H1 (cell line): ENCODE data around the gene SAMD9.
"Not testable (repeated sequence)": the region's sequence is repeated elsewhere in the genome, so short reads cannot be mapped to it uniquely, and the experiment has no call there.

Experiments
- BRCA1 ChIP-seq: IDR thresholded peaks from 2 replicates; pipeline ENCODE4 v1.6.1; 2012; ENCODE audit warnings: low read depth, low read length, improper control_type of control experiment
- CBX5 ChIP-seq: fragments of 300-800, 300-1000 bp; sonication (generic); IDR thresholded peaks from 2 replicates; pipeline ENCODE4 v1.7.1; 2016; ENCODE audit warnings: antibody characterized with exemption, low read length, low read depth
- CREB1 ChIP-seq: IDR thresholded peaks from 2 replicates; pipeline ENCODE4 v1.6.1; 2012; ENCODE audit warnings: inconsistent platforms
- CTCF ChIP-seq, 3 experiments: IDR thresholded peaks; 1 replicate in 2 of 3; 2 replicates in 1 of 3; pipeline versions ENCODE4 v1.5.1 to v1.6.1; 2011; ENCODE audit warnings: low read length in 3 of 3, mild to moderate bottlenecking in 3 of 3, inconsistent platforms in 2 of 3, low read depth in 1 of 3, moderate library complexity in 1 of 3; ENCODE audit not compliant: insufficient read depth in 1 of 3; ENCODE audit errors: control extremely low read depth in 1 of 3
- E2F6 ChIP-seq: IDR thresholded peaks from 2 replicates; pipeline ENCODE4 v1.6.1; 2012; ENCODE audit warnings: inconsistent platforms
- EGR1 ChIP-seq: IDR thresholded peaks from 2 replicates; pipeline ENCODE4 v1.6.1; 2011; ENCODE audit warnings: low read depth, low read length, borderline replicate concordance
- HDAC2 ChIP-seq, 2 experiments: fragments of 300-600 bp in 1 of 2; sonication (generic) in 1 of 2; IDR thresholded peaks; 2 replicates each; pipeline ENCODE4 v1.6.1; 2011 to 2012; ENCODE audit warnings: low read depth in 2 of 2, low read length in 2 of 2, mild to moderate bottlenecking in 2 of 2, moderate library complexity in 2 of 2, borderline replicate concordance in 1 of 2, inconsistent platforms in 1 of 2
- KDM4A ChIP-seq: IDR thresholded peaks from one replicate; pipeline ENCODE4 v1.7.1; 2012; ENCODE audit warnings: low read depth, mild to moderate bottlenecking, moderate library complexity, low read length, inconsistent platforms; ENCODE audit not compliant: severe bottlenecking
- POLR2A ChIP-seq, 2 experiments: IDR thresholded peaks; 1 replicate in 1 of 2; 2 replicates in 1 of 2; pipeline ENCODE4 v1.6.1; 2011; ENCODE audit warnings: low read depth in 2 of 2, low read length in 2 of 2, mild to moderate bottlenecking in 2 of 2; ENCODE audit errors: control extremely low read depth in 1 of 2
- RNF2 ChIP-seq: fragments of 200-900, 300-1000 bp; sonication (generic); IDR thresholded peaks from 2 replicates; pipeline ENCODE4 v1.7.1; 2016; ENCODE audit warnings: borderline replicate concordance, low read depth, mild to moderate bottlenecking, antibody characterized with exemption, low read length; ENCODE audit not compliant: poor library complexity, severe bottlenecking; ENCODE audit errors: missing control alignments
- SAP30 ChIP-seq: fragments of 300-600 bp; sonication (generic); IDR thresholded peaks from 2 replicates; pipeline ENCODE4 v1.7.1; 2012; ENCODE audit warnings: low read length, moderate library complexity, mild to moderate bottlenecking, inconsistent platforms; ENCODE audit not compliant: insufficient read depth, insufficient replicate concordance
- TAF7 ChIP-seq: optimal IDR thresholded peaks from 2 replicates; pipeline ENCODE3; 2011; ENCODE audit warnings: low read depth, mild to moderate bottlenecking, inconsistent platforms, low read length, moderate library complexity, borderline replicate concordance
- TBP ChIP-seq: IDR thresholded peaks from 2 replicates; pipeline ENCODE4 v1.6.1; 2011; ENCODE audit warnings: low read depth, low read length, improper control_type of control experiment
- YY1 ChIP-seq: IDR thresholded peaks from 2 replicates; pipeline ENCODE4 v1.6.1; 2011; ENCODE audit warnings: low read depth, mild to moderate bottlenecking, low read length

- not testable (repeated sequence) for TF ChIP-seq E2F6; BRCA1; CTCF (IDR thresholded peaks at IDR 0.05; ENCODE audit: control extremely low read depth in 1 of 3, insufficient read depth in 1 of 3, low read depth in 1 of 3, low read length in 3 of 3); HDAC2 (IDR thresholded peaks at IDR 0.05; ENCODE audit: borderline replicate concordance in 1 of 2, low read depth in 2 of 2, low read length in 2 of 2); POLR2A (IDR thresholded peaks at IDR 0.05; ENCODE audit: control extremely low read depth in 1 of 2, low read depth in 2 of 2, low read length in 2 of 2); TAF7; SAP30; CREB1; RNF2; EGR1; KDM4A; TBP; YY1; CBX5
Measured at GRCh38 chr7:93123532-93123931, 5.8 kb upstream of the SAMD9 start.
